HG02759 (cell line): ENCODE results near the gene PITPNB.

ENCODE experiments used
- ATAC-seq: cut with Tn5 transposase; IDR thresholded peaks from one replicate; pipeline ENCODE4 v1.9.1; 2021; ENCODE audit warnings: mild to moderate bottlenecking, moderate library complexity; ENCODE audit not compliant: unreplicated experiment

PITPNB gene

GRCh38 chr22:27863556-27863955 is 55.5 kb downstream of the PITPNB start:
- no peak for ATAC-seq

DNA sequence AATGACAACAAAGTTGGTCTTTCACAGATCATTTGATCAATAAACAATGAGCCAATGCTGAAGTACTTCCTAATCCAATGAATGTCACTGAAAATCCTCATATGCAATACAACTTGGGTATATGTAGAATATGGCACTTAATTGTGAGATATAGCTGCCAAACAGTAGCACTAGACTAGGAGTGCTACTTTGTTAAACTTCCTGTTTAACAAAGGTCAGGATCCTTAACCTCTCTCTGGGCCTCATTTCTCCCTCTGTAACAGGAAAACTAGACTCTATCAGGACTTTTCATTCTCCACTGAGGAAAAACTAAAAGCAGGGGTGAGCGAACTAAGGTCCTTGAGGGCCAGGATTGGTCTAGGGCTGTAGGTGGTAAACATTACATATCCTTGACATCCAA is 56.1 kb downstream of the PITPNB start:
- ATAC-seq, result no peak

DNA sequence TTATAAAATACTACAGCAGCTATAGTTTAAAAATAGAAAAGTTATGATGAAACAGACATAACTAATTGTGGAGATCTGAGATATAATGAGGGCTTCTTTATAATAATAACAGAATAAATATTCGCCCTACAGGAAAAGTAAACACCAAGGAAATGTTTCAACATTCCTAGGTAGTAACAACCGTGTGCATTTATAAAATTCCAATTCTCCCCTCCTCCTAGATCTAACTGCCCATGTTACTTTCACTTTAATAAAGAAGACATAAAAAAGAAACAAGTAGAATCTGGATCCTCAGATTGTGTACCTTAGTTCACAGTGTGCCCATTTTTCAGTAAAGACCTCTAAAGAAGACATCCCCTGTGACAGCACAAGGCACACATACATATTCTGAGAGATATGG is 59.7 kb downstream of the PITPNB start:
- no peak for ATAC-seq

DNA sequence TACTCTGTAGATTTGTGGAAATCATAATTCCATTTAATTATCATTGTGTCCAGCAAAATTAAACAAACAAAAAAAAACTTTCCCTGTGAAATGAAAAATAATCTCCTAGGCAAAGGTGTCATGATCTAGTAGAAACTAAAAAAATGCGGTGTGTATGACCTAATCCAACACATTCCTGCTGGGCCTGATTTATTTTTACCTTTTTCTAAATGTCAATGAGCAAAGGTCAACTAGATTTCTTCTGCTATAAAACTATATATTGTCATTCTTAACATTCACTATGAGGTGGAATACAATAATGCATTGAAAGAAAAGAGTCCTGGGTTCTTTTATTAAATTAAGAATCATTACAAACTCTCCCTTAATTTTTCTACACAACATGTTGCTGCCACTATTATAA is 60.4 kb downstream of the PITPNB start:
- no peak for ATAC-seq

- ATAC-seq, result no peak
Observed at GRCh38 chr22:27857443-27857842, 61.6 kb downstream of the PITPNB start.

GRCh38 chr22:27856386-27856785 is 62.7 kb downstream of the PITPNB start:
- ATAC-seq, result no peak

DNA sequence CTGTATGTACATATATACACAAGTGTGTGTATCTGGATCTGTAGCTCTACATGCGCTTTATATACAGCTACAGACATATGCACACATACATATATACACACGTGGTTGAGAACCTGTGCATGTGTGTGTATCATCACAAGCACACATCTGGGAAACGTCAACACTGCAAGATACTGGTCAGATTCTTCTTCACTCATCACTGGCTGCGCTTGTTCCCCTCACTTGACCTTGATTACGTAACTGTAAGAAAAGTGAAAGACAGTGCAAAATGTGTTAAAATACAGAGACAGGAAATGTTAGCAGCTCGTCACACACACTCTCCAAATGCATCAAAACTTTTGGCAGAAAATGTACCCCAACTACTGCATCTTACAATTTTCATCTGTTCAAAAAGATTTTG is 65.6 kb downstream of the PITPNB start:
- no peak for ATAC-seq

GRCh38 chr22:27851974-27852746 is 66.9 kb downstream of the PITPNB start:
- ATAC-seq, result no peak

GRCh38 chr22:27850000-27850521 is 69.0 kb downstream of the PITPNB start:
- ATAC-seq, result no peak

DNA sequence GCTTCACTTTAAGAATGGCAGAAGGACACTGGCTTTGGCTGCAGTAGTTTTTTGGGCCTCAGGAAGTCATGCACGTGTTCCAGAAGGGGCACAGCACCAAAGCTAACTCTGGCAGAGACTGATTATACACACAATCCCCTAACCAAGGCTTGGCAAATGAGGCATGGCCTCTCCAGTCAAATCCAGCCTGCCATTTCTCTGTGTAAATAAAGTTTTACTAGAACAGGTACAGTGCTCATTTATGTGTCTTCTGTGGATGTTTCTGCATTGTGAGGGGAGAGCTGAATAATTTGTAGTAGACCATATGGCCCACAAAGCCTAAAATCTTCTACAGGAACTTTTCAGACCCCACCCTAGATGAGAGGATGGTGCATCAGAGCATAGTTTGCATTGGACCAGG is 71.1 kb downstream of the PITPNB start:
- no peak for ATAC-seq

GRCh38 chr22:27846910-27847309 is 72.1 kb downstream of the PITPNB start:
- no peak for ATAC-seq

DNA sequence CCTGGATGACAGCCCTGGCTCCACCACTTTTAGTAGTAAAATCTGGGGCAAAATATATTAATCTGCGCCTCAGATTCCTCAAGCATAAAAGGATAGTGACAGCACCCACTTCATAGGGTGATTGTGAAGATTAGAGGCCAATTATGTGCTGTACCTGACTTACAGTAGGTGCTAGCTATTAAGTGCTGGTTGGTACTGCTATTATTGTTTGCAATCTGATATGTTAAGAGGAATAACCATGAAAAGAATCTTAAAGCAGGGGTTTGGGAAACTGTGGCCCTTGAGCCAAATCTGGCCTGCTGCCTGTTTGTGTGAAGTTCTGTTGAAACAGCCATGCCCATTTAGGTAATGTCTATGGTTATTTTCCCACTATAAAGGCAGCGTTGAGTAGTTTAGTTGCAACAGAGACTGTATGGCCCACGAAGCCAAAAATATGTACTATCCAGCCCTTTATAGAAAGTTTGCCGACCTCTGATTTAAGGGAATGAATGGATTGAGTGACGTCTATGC is 72.8 kb downstream of the PITPNB start:
- ATAC-seq, result no peak

DNA sequence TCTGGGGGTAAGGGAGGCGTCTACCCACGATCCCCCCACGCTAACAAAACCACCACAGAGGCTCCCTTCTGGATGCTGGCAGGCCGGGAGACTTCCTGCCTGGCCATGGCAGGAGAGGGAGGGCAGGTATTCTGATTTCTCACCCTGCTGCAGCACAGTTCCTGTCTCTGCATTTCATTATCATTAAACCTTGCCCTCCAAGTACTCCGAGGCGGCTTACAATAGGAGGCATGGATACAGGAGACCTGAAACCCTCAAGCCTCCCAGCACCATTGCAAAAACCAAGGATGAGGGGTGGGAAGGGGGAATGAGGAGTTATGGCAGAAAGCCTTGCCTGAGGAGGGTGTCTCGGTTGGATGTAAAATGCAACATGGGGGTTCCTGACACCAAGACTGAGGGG is 73.4 kb downstream of the PITPNB start:
- ATAC-seq, result no peak

DNA sequence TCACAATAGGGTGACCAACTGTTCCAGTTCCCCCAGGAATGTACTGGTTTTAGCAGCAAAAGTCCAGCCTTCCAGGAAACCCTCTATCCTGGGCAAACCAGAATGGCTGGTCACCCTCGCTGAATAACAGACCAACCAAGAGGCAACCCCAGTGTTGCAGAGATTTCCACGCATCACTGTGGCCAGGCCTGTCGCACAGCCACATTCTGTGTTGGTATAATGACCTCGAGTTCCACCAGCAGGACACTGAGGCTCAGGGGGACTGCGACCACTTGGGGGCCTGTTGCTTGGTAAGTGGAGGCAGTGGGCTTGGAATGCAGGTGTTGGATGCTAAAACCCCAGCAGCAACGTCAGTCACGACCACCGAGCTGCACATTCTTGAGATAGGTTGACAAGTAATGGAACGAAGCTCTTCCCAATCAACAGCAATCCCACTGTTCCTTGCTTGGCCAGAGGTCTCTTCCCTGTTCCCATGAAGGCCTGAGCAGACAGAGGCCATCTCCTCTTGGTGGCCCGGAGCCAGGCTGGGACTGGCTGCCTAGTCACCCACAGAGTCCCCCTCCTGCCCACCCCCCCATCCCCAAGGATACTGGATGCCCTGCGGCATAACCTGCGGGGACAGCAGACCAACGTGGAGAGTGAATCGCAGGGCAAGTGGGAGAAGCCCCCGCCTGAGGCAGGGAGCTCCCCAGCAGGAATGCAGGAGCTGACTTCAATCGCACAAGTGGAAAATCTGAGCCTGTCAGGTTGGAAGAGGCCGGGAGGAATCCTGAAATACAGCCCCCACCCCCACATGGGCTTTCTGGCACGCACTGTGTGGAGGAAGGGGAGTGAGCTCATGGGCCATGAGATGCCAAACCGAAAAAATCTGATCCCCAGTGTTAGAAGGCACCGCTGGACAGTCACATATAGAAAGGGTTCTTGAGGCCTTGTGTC is 74.1 kb downstream of the PITPNB start:
- no peak for ATAC-seq

GRCh38 chr22:27844256-27844655 is 74.8 kb downstream of the PITPNB start:
- no peak for ATAC-seq

DNA sequence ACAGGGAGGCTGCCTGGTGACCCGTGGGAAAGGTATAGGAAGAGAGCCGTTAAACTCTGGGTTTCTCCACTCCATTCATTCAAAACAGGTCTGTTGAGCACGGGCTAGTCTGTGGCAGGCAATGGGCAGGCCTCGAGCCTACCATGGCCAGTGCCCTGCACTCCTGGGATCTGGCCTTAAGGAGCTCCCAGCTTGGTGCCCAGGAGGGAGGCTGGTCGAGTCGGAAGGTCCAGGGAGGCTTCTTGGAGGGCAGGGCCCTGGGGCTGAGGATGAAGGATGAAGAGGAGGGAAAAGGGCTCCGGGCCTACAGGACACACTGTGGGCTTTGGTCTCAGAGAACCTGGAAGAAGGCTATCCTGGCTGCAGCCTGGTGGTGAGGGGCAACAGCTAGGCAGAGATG is 75.6 kb downstream of the PITPNB start:
- ATAC-seq, result no peak

DNA sequence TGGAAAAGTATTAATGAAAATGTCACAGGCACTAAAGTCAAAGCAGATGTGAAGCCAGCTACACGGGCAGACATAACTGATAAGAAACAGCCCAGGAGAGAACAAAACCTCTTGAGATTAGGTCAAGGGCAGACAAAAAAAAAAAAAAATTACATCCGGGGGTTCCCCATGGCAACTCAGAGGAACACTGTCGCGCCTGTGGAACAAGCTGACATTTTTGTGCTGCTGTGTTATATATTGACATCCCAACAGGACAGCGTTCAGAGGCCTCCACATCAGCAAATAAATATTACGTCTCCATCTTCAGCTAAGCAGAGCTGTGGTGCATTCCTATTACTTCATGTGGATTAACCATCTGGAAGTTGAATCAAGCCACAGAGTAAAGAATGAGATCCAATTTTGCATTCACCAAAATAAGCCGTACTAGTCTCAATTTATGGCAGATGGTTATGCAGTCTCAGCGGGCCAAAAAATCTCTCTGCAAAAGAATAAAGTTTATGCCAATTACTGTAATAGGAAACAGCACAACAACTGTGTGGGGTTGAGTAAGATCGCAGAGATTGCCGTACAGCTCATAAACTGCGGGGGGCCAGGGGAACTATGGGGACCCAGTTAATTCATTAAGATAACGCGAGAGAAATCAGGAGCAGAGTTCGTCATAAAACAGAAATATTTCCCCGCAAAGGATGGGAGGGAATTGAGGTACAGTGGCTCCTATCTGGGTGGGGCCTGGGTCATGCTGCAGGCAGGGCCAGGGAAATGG is 76.2 kb downstream of the PITPNB start:
- ATAC-seq, result no peak

DNA sequence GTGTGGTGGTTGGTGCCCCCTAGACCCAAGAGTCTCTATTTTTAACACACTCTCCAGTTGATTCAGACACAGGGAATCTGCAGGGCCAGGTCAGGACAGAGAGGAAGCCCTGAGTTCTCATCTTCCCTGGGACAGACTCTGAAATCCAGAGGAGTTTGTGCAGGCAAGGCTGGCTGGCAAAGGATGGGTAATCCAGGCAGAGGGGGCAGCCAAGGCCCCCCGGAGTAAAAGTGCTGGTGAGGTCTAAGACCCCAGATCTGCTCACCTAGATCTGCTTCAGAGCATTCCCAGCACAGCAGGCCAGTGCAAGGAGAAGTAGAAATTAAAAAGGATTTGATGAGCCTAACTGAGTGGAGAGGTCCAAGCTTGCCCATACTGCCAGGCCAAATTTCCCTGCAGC is 76.9 kb downstream of the PITPNB start:
- no peak for ATAC-seq

- ATAC-seq, result no peak
Observed at GRCh38 chr22:27840436-27840835, 78.6 kb downstream of the PITPNB start.

DNA sequence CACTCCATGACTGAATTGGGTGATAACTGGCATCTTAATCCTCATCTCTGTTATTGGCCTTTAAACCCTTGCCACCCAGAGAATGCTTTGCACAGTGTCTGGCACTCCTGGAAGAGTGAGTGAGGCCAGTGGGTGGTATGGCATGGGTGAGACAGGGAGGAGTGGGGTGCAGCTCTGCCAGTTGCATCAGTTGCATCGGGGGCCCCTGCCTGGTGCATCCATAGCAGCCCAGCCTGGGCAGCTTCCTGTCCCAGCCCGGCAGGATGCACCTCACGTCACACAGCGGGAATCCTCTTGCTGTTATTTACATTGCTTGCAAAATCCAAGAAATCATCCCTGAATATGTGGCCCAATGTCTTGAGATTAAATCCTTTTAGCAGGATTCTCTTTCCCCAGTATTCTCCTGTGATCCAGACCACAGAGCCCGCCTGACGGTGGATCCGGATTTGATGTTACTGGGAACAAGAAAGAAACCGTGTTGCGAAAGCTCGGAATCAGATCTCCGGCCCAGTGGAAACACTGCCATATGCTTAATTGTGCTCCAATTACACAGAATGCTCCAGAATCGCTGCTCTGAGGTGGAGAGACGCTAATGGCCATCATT is 79.9 kb downstream of the PITPNB start:
- ATAC-seq, result no peak

DNA sequence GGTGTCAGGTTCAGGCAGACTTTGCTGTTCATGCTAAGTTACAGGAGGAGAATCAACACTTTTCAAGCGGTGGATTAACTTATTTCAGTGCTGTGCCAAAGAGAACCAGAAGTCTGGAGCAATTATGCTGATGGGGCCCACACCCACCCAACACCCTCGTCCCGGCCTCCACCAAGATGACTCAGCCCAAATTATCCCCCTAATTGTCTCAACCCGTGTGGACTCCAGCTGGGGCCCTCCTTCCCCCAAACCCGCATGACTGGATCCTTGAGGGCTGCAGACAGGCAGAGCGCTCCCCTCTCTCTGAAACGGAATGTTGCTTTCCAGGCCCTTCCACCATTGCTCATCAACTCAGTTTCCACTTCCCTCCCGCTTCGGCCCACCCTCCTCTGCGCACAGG is 82.9 kb downstream of the PITPNB start:
- ATAC-seq, result no peak
